Spleen (tissue), 7 donors: Measurements from ENCODE around the gene HOXD11.

ENCODE experiments used
- POLR2A ChIP-seq, 3 donors: fragments of 450-650 bp; IDR thresholded peaks; one replicate each; pipeline ENCODE4 v1.5.1; 2017; ENCODE audit warnings: antibody characterized with exemption in 3 of 3, mild to moderate bottlenecking in 1 of 3
- TF ChIP-seq, protein P1 (sequence below), 11 experiments: fragments of 200-600 bp in 7 of 11; fragments of 450-650 bp in 4 of 11; sonication (generic) in 4 of 11; IDR thresholded peaks in 8 of 11; conservative IDR thresholded peaks in 3 of 11; 1 replicate in 7 of 11; 2 replicates in 4 of 11; pipeline versions ENCODE4 v1.4.0 to v1.8.0; 2016 to 2021; ENCODE audit warnings: antibody characterized with exemption in 11 of 11, inconsistent platforms in 4 of 11, mild to moderate bottlenecking in 1 of 11
- donor health status: DM: no; HTN: no; CAD: no; lungs with moderate emphysema.
- donor health status: DM: no; HTN: no; CAD: no.
- donor health status: DM: no; HTN: no; CAD: no.

GRCh38 chr2:176096243-176096985 is 10.7 kb upstream of the HOXD11 start:
- TF ChIP-seq POLR2A (IDR thresholded peaks at IDR 0.05) = no peak
- TF ChIP-seq, protein P1, sequence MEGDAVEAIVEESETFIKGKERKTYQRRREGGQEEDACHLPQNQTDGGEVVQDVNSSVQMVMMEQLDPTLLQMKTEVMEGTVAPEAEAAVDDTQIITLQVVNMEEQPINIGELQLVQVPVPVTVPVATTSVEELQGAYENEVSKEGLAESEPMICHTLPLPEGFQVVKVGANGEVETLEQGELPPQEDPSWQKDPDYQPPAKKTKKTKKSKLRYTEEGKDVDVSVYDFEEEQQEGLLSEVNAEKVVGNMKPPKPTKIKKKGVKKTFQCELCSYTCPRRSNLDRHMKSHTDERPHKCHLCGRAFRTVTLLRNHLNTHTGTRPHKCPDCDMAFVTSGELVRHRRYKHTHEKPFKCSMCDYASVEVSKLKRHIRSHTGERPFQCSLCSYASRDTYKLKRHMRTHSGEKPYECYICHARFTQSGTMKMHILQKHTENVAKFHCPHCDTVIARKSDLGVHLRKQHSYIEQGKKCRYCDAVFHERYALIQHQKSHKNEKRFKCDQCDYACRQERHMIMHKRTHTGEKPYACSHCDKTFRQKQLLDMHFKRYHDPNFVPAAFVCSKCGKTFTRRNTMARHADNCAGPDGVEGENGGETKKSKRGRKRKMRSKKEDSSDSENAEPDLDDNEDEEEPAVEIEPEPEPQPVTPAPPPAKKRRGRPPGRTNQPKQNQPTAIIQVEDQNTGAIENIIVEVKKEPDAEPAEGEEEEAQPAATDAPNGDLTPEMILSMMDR (IDR thresholded peaks at IDR 0.05 in 8 of 11, conservative IDR thresholded peaks at IDR 0.05 in 3 of 11) = no peak
